ENCODE measurements around the gene LRP2.

Gene LRP2

DNA sequence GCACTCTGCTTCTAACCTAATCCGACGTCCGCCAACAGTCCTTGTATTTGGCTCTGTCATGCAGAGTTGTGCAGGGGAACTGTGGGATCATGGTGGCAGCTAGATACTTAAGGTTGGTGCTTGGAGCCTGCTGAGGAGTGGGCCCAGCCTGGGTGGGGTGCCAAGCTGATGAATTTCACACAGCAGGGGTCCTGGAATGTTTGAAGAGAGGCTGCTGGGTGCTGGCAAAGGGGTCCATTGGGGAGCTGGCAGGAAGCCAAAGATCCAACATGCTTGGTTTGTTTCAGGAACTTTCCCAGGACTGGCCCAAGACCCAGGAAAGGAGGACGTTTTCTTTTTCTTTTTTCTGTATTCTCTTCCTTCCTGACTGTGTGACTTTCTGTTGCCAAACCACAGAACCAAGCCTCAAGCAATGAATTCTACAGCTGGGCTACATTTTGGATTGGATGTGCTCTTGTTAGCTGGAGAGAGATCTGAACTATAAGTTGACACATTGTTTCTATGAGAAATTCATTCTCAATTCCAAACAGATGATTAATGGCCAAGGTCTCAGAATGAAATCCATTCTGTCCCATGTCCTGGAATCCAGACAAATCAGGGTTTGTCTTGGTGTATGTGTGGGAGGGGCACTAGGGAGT is 243.1 kb downstream of the LRP2 start:
- Histone ChIP-seq H3K27ac (ENCODE audit: low read length) (no peak overlapping the region), H3K9ac (ENCODE audit: low read length) (no peak overlapping the region), H3K4me3 (ENCODE audit: low read length) (no peak overlapping the region), H2AFZ (ENCODE audit: low read length) (no peak overlapping the region), H3K9me3 (replicated peaks; ENCODE audit: insufficient read depth, low read length) (no peaks in the 10 kb centered on the region), H3K79me2 (ENCODE audit: low read length) (no peaks in the 10 kb centered on the region), H3K27me3 (replicated peaks; ENCODE audit: insufficient read depth, low read length) (no peaks in the 10 kb centered on the region), H3K4me2 (ENCODE audit: low read depth, low read length) (no peak overlapping the region), H3K9me2 (replicated peaks; ENCODE audit: insufficient read depth, low read length) (no peaks in the 10 kb centered on the region), H4K20me1 (ENCODE audit: insufficient read depth, low read length) (no peaks in the 10 kb centered on the region), H3K36me3 (replicated peaks; ENCODE audit: insufficient read depth, low read length) (no peaks in the 10 kb centered on the region), H3F3A (ENCODE audit: insufficient read depth, low read length) (no peaks in the 10 kb centered on the region), H3K4me1 (ENCODE audit: low read length) (no peaks in the 10 kb centered on the region)
- DNase-seq, result no peak
- TF ChIP-seq EZH2 (optimal IDR thresholded peaks at IDR 0.05; ENCODE audit: low read depth, low read length) (no peak), EZH2phosphoT487 (IDR thresholded peaks at IDR 0.05; ENCODE audit: low read length) (no peak)
- TF ChIP-seq, protein P1, sequence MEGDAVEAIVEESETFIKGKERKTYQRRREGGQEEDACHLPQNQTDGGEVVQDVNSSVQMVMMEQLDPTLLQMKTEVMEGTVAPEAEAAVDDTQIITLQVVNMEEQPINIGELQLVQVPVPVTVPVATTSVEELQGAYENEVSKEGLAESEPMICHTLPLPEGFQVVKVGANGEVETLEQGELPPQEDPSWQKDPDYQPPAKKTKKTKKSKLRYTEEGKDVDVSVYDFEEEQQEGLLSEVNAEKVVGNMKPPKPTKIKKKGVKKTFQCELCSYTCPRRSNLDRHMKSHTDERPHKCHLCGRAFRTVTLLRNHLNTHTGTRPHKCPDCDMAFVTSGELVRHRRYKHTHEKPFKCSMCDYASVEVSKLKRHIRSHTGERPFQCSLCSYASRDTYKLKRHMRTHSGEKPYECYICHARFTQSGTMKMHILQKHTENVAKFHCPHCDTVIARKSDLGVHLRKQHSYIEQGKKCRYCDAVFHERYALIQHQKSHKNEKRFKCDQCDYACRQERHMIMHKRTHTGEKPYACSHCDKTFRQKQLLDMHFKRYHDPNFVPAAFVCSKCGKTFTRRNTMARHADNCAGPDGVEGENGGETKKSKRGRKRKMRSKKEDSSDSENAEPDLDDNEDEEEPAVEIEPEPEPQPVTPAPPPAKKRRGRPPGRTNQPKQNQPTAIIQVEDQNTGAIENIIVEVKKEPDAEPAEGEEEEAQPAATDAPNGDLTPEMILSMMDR (IDR thresholded peaks at IDR 0.05; ENCODE audit: low read length), result no peak

DNA sequence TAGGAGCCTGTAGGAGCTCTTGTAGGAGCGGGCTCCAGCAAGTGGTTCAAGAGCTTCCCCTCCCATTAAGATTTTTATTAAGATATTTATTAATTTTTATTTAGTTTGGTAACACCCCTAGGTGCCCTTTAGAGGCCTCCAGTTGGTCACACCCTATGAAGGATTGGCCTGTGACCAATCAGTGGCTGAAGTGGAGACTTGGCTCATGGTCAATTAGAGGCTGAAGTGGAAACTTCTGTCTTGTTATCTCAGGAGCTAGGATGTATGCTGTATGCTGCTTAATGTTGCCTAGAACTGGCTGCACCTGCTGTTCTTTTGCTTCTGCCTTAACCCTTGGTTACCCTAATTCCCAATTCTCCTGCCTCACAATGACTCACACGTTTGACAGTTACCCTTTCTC is 244.3 kb downstream of the LRP2 start:
- no peaks in the 10 kb centered on the region for H4K20me1 ChIP-seq (ENCODE audit: insufficient read depth, low read length)
- H3K4me3 ChIP-seq (ENCODE audit: low read length), result no peak overlapping the region
- no peak overlapping the region for H3K9ac ChIP-seq (ENCODE audit: low read length)
- no peak overlapping the region for H3K4me2 ChIP-seq (ENCODE audit: low read depth, low read length)
- no peak overlapping the region for H2AFZ ChIP-seq (ENCODE audit: low read length)
- no peaks in the 10 kb centered on the region for H3K9me3 ChIP-seq (replicated peaks; ENCODE audit: insufficient read depth, low read length)
- TF ChIP-seq EZH2 (optimal IDR thresholded peaks at IDR 0.05; ENCODE audit: low read depth, low read length) (no peak), EZH2phosphoT487 (IDR thresholded peaks at IDR 0.05; ENCODE audit: low read length) (no peak)
- TF ChIP-seq, protein P1 (IDR thresholded peaks at IDR 0.05; ENCODE audit: low read length), result no peak
- H3F3A ChIP-seq (ENCODE audit: insufficient read depth, low read length), result no peaks in the 10 kb centered on the region
- no peak for DNase-seq
- no peak overlapping the region for H3K27ac ChIP-seq (ENCODE audit: low read length)
- no peaks in the 10 kb centered on the region for H3K36me3 ChIP-seq (replicated peaks; ENCODE audit: insufficient read depth, low read length)
- H3K79me2 ChIP-seq (ENCODE audit: low read length), result no peaks in the 10 kb centered on the region
- no peaks in the 10 kb centered on the region for H3K4me1 ChIP-seq (ENCODE audit: low read length)
- no peaks in the 10 kb centered on the region for H3K9me2 ChIP-seq (replicated peaks; ENCODE audit: insufficient read depth, low read length)
- H3K27me3 ChIP-seq (replicated peaks; ENCODE audit: insufficient read depth, low read length), result no peaks in the 10 kb centered on the region

DNA sequence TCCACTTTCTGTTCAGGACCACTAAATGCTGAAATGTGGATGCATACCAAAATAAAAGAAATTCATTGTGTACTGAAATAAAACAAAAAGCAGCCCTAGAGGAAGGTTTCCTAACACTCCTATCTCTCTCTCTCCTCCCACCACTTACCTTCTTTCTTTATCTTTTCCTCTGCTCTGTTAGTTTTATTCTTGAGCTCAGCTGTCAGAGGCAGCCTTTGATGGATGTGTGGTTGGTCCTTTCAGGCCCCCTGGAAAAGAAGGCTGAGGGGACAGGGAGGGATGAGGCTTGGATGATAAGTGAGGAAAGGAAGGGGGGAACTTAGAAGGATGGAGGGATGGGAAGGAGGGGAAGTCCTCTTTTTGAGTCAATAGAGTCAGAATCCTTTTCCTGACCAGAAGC is 245.3 kb downstream of the LRP2 start:
- DNase-seq, result no peak
- Histone ChIP-seq H3K9ac (ENCODE audit: low read length) (no peak overlapping the region), H3K27me3 (replicated peaks; ENCODE audit: insufficient read depth, low read length) (no peaks in the 10 kb centered on the region), H3F3A (ENCODE audit: insufficient read depth, low read length) (no peaks in the 10 kb centered on the region), H3K27ac (ENCODE audit: low read length) (no peak overlapping the region), H3K4me1 (ENCODE audit: low read length) (no peaks in the 10 kb centered on the region), H3K4me3 (ENCODE audit: low read length) (no peak overlapping the region), H4K20me1 (ENCODE audit: insufficient read depth, low read length) (no peaks in the 10 kb centered on the region), H3K9me2 (replicated peaks; ENCODE audit: insufficient read depth, low read length) (no peaks in the 10 kb centered on the region), H3K36me3 (replicated peaks; ENCODE audit: insufficient read depth, low read length) (no peaks in the 10 kb centered on the region), H3K79me2 (ENCODE audit: low read length) (no peaks in the 10 kb centered on the region), H3K9me3 (replicated peaks; ENCODE audit: insufficient read depth, low read length) (no peaks in the 10 kb centered on the region), H3K4me2 (ENCODE audit: low read depth, low read length) (no peak overlapping the region), H2AFZ (ENCODE audit: low read length) (no peak overlapping the region)
- TF ChIP-seq EZH2phosphoT487 (IDR thresholded peaks at IDR 0.05; ENCODE audit: low read length) (no peak), EZH2 (optimal IDR thresholded peaks at IDR 0.05; ENCODE audit: low read depth, low read length) (no peak)
- TF ChIP-seq, protein P1 (IDR thresholded peaks at IDR 0.05; ENCODE audit: low read length), result no peak

Data from MM.1S (cell line).